ENCODE data around the gene TPRKB. TPM values are rescaled to one million over a fixed set of nuclear protein-coding genes. Genes with fewer than 3 reads are reported as not detected.

TPRKB gene
- total and polyA plus RNA-seq, 9 of the 15 experiments (the other 6 are each of a cell fraction or from before 2014, with no cell fraction given) = 55.6 to 250 (median 112) TPM

- TF ChIP-seq L3MBTL2 (IDR thresholded peaks at IDR 0.05) = peak; percentile 61
- TF ChIP-seq ILK (tag; IDR thresholded peaks at IDR 0.05; ENCODE audit: borderline replicate concordance, low read depth) = no peak
- no peak for TF ChIP-seq SMC3 (conservative IDR thresholded peaks at IDR 0.05; ENCODE audit: insufficient read depth, low read depth, low read length)
- TF ChIP-seq MTA1 (IDR thresholded peaks at IDR 0.05; ENCODE audit: borderline replicate concordance) = no peak
- TF ChIP-seq HEY1 (CRISPR knock-in tag; IDR thresholded peaks at IDR 0.05; ENCODE audit: borderline replicate concordance) = no peak
- no peak for TF ChIP-seq NCOA6 (IDR thresholded peaks at IDR 0.05)
- no peak for TF ChIP-seq ZNF347 (CRISPR knock-in tag; IDR thresholded peaks at IDR 0.05; ENCODE audit: low read depth)
- no peak for TF ChIP-seq HMG20B (CRISPR knock-in tag; IDR thresholded peaks at IDR 0.05)
- TF ChIP-seq RBM14 (IDR thresholded peaks at IDR 0.05; ENCODE audit: borderline replicate concordance, insufficient read depth, low read depth, low read length) = no peak
- peak; percentile 83 for TF ChIP-seq DIDO1 (tag; IDR thresholded peaks at IDR 0.05; ENCODE audit: low read depth)
- TF ChIP-seq PYGO2 (tag; IDR thresholded peaks at IDR 0.05) = no peak
- no peak for TF ChIP-seq BRD9 (IDR thresholded peaks at IDR 0.05; ENCODE audit: low read depth, partially characterized antibody)
- no peak for TF ChIP-seq SNIP1 (IDR thresholded peaks at IDR 0.05; ENCODE audit: low read depth)
- no peak for TF ChIP-seq RREB1 (CRISPR knock-in tag; IDR thresholded peaks at IDR 0.05)
- TF ChIP-seq SRSF1 (IDR thresholded peaks at IDR 0.05; ENCODE audit: low read depth, low read length) = no peak
- no peak for TF ChIP-seq ZNF282 (CRISPR knock-in tag; IDR thresholded peaks at IDR 0.05)
- TF ChIP-seq RBM22 (IDR thresholded peaks at IDR 0.05; ENCODE audit: low read depth, low read length, poor library complexity, severe bottlenecking) = peak; percentile 30
- TF ChIP-seq CBX2 (IDR thresholded peaks at IDR 0.05; ENCODE audit: insufficient read depth, low read length, poor library complexity, severe bottlenecking) = no peak
- TF ChIP-seq GATAD2A (IDR thresholded peaks at IDR 0.05) = no peak
- no peak; the same call in 1 of the 2 replicates for TF ChIP-seq MTA3 (IDR thresholded peaks at IDR 0.05; ENCODE audit: borderline replicate concordance)
- TF ChIP-seq LARP7 (IDR thresholded peaks at IDR 0.05) = no peak
- no peak for TF ChIP-seq PRPF4 (IDR thresholded peaks at IDR 0.05; ENCODE audit: insufficient read depth, low read depth, low read length, poor library complexity, severe bottlenecking)
- 0 out of 2 replicates have a peak, but pooled peaks have one; percentile 18 for TF ChIP-seq ZNF41 (CRISPR knock-in tag; conservative IDR thresholded peaks at IDR 0.05)
- no peak for TF ChIP-seq TCFL5 (CRISPR knock-in tag; conservative IDR thresholded peaks at IDR 0.05)
- TF ChIP-seq PHB (CRISPR knock-in tag; IDR thresholded peaks at IDR 0.05) = no peak
Observed at GRCh38 chr2:73736855-73737779, at the start of gene TPRKB (continued).

All from K562 (cell line).